Ishikawa (cell line): ENCODE measurements around the gene BCL2A1.

Source experiments
- CEBPB ChIP-seq: IDR thresholded peaks from 2 replicates; pipeline ENCODE4 v1.6.1; 2012
- CREB1 ChIP-seq: IDR thresholded peaks from 2 replicates; pipeline ENCODE4 v1.6.1; 2012; ENCODE audit warnings: low read depth
- EGR1 ChIP-seq: IDR thresholded peaks from 2 replicates; pipeline ENCODE4 v1.6.1; 2012
- EP300 ChIP-seq: IDR thresholded peaks from 2 replicates; pipeline ENCODE4 v1.6.1; 2012; ENCODE audit warnings: borderline replicate concordance
- FOXM1 ChIP-seq: IDR thresholded peaks from 2 replicates; pipeline ENCODE4 v1.6.1; 2012; ENCODE audit warnings: low read depth, borderline replicate concordance
- NFIC ChIP-seq: IDR thresholded peaks from 2 replicates; pipeline ENCODE4 v1.6.1; 2012
- RAD21 ChIP-seq: IDR thresholded peaks from 2 replicates; pipeline ENCODE4 v1.6.1; 2012; ENCODE audit warnings: low read depth
- REST ChIP-seq: IDR thresholded peaks from 2 replicates; pipeline ENCODE4 v1.6.1; 2012; ENCODE audit warnings: low read depth, mild to moderate bottlenecking
- TAF1 ChIP-seq: IDR thresholded peaks from 2 replicates; pipeline ENCODE4 v1.6.1; 2012; ENCODE audit warnings: low read depth, mild to moderate bottlenecking
- TCF12 ChIP-seq: IDR thresholded peaks from 2 replicates; pipeline ENCODE4 v1.6.1; 2012; ENCODE audit warnings: low read depth
- TEAD4 ChIP-seq: IDR thresholded peaks from 2 replicates; pipeline ENCODE4 v1.6.1; 2012
- USF1 ChIP-seq: IDR thresholded peaks from 2 replicates; pipeline ENCODE4 v1.6.1; 2012
- YY1 ChIP-seq: IDR thresholded peaks from 2 replicates; pipeline ENCODE4 v1.6.1; 2012; ENCODE audit warnings: low read depth
- ZBTB7A ChIP-seq: IDR thresholded peaks from 2 replicates; pipeline ENCODE4 v1.6.1; 2012; ENCODE audit warnings: low read depth
- TF ChIP-seq, protein P1 (sequence below): IDR thresholded peaks from 2 replicates; pipeline ENCODE4 v1.6.1; 2012

Gene BCL2A1

GRCh38 chr15:79965846-79966630 is 5.0 kb downstream of the BCL2A1 start:
- TF ChIP-seq RAD21 (no peak), TEAD4 (no peak), TCF12 (no peak), ZBTB7A (no peak), EGR1 (no peak), CREB1 (no peak)
- TF ChIP-seq, protein P1, sequence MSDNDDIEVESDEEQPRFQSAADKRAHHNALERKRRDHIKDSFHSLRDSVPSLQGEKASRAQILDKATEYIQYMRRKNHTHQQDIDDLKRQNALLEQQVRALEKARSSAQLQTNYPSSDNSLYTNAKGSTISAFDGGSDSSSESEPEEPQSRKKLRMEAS = no peak

DNA sequence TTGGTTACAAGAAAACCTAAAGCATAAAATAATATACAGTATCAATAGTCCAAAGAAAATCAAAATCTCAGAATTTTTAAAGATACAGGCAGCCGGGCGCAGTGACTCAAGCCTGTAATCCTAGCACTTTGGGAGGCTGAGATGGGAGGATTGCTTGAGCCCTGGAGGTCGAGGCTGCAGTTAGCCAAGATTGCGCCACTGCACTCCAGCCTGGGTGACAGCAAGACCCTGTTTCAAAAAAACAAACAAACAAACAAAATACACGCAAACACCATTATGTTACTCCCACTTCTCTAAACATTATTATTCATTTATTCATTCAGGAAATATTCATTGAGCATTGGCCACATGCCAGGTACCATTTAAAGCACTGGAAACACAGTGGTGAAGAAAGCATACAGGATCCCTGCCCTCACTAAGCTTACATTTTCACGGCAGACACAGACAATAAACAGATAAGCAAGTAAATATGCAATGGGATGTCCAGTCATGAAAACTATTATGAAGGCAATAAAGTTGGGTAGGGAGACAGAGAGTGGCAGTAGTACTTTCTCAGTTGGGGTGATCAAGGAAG is 6.7 kb downstream of the BCL2A1 start:
- no peak for TF ChIP-seq CREB1
- TF ChIP-seq CEBPB = no peak
- no peak for TF ChIP-seq FOXM1
- TF ChIP-seq RAD21 = no peak
- TF ChIP-seq USF1 = no peak
- TF ChIP-seq EP300 = no peak
- no peak for TF ChIP-seq TCF12
- TF ChIP-seq EGR1 = no peak
- no peak for TF ChIP-seq TEAD4
- no peak for TF ChIP-seq TAF1
- TF ChIP-seq ZBTB7A = no peak
- no peak for TF ChIP-seq REST
- no peak for TF ChIP-seq NFIC
- TF ChIP-seq, protein P1 = no peak

- TF ChIP-seq, protein P1 = no peak
- no peak for TF ChIP-seq CREB1
- no peak for TF ChIP-seq TCF12
- no peak for TF ChIP-seq REST
- TF ChIP-seq EGR1 = no peak
- no peak for TF ChIP-seq USF1
- TF ChIP-seq CEBPB = no peak
- no peak for TF ChIP-seq YY1
Observed at GRCh38 chr15:79962178-79962577, 8.8 kb downstream of the BCL2A1 start.

DNA sequence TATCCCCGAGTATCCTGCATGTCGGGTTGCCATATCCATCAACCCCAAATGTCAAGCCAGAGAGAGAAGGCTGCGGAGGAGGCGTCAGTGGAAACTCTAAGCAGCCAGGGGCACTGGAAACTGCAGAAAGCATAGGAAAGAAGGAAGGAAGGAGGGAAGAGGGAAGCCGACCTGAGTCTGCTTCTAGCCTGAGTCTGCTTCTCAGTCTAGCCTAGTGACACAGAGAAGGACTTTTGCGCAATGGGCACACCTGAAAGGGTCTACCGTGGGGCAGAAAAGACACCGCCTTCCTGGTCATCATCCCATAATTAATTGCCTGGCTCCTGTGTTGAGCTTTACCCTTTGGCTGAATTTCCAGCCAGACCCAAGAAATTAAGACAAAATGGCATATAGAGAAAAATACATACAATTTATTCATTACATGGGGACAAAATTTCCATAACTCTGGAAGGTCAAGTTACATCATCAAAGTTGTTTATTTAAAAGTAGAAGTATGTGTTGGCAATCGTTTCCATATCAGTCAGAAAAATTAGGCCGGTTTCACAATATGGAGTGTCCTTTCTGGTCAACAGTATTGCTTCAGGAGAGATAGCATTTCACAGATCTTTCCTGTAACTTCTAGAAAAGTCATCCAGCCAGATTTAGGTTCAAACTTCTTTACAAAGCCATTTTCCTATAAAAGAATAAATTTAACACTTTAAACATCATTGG is 10.3 kb downstream of the BCL2A1 start:
- TF ChIP-seq EP300 (no peak), ZBTB7A (no peak), TEAD4 (no peak), RAD21 (no peak), CREB1 (no peak), TCF12 (no peak)

DNA sequence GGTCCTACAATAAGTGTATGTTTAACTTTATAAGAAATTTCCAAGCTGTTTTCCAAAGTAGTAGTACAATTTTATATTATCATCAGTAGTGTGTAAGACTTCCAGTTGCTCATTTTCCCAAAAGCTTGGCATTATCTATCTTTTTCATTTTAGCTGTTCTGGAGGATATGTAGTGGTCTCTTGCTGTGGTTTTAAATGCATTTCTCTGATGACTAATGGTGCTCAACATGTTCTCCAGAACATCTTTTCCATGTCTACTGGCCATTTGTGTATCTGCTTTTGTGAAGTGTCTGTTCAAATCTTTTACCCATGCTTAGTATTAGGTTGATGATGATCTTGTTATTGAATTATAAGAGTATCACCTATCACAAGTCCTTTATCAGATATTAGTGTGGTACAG is 13.3 kb downstream of the BCL2A1 start:
- no peak for TF ChIP-seq EP300
- TF ChIP-seq USF1 = no peak
- TF ChIP-seq YY1 = no peak
- TF ChIP-seq TEAD4 = no peak
- TF ChIP-seq REST = no peak
- TF ChIP-seq TCF12 = no peak
- TF ChIP-seq CREB1 = no peak
- TF ChIP-seq NFIC = no peak
- TF ChIP-seq FOXM1 = no peak
- no peak for TF ChIP-seq ZBTB7A
- TF ChIP-seq EGR1 = no peak
- TF ChIP-seq TAF1 = no peak
- TF ChIP-seq, protein P1 = no peak
